SJSA1 (cell line): ENCODE data around the gene NDUFB8. TPM values are rescaled to one million over a fixed set of nuclear protein-coding genes. Genes with fewer than 3 reads are reported as not detected.
A peak's percentile ranks its signal among the peaks of the same experiment; 100 is the strongest.

Source experiments
- DNase-seq, 2 experiments: peaks; one replicate each; pipeline ENCODE4 v3.0.0-alpha.2; 2015 to 2020; ENCODE audit warnings: low spot score in 2 of 2, low read depth in 1 of 2
- H3K27ac ChIP-seq: fragments of 250-450 bp; sonication (Bioruptor Pico); 2 replicates; pipeline ENCODE4 v1.5.1; 2020; ENCODE audit warnings: mild to moderate bottlenecking, moderate library complexity
- H3K27me3 ChIP-seq: fragments of 250-450 bp; sonication (Bioruptor Pico); replicated peaks from 2 replicates; pipeline ENCODE4 v1.5.1; 2020; ENCODE audit warnings: mild to moderate bottlenecking, moderate library complexity
- H3K36me3 ChIP-seq: fragments of 250-450 bp; sonication (Bioruptor Pico); 2 replicates; pipeline ENCODE4 v1.5.1; 2020; ENCODE audit warnings: mild to moderate bottlenecking
- H3K4me1 ChIP-seq: fragments of 250-450 bp; sonication (Bioruptor Pico); replicated peaks from 2 replicates; pipeline ENCODE4 v1.6.1; 2021; ENCODE audit warnings: mild to moderate bottlenecking
- H3K4me3 ChIP-seq: fragments of 250-450 bp; sonication (Bioruptor Pico); 2 replicates; pipeline ENCODE4 v1.5.1; 2020; ENCODE audit warnings: mild to moderate bottlenecking
- H3K9me3 ChIP-seq: fragments of 250-450 bp; sonication (Bioruptor Pico); replicated peaks from 2 replicates; pipeline ENCODE4 v1.5.1; 2020; ENCODE audit warnings: mild to moderate bottlenecking
- total RNA-seq: library from RNA; depleted of rRNA; stranded (reverse); fragments of >200 nt; shearing (Covaris generic); gene quantifications from 2 replicates; pipeline ENCODE4 v1.2.3, GENCODE V29; 2014

NDUFB8 gene
- total RNA-seq, 1 experiment from 2014 or later: 195 TPM

DNA sequence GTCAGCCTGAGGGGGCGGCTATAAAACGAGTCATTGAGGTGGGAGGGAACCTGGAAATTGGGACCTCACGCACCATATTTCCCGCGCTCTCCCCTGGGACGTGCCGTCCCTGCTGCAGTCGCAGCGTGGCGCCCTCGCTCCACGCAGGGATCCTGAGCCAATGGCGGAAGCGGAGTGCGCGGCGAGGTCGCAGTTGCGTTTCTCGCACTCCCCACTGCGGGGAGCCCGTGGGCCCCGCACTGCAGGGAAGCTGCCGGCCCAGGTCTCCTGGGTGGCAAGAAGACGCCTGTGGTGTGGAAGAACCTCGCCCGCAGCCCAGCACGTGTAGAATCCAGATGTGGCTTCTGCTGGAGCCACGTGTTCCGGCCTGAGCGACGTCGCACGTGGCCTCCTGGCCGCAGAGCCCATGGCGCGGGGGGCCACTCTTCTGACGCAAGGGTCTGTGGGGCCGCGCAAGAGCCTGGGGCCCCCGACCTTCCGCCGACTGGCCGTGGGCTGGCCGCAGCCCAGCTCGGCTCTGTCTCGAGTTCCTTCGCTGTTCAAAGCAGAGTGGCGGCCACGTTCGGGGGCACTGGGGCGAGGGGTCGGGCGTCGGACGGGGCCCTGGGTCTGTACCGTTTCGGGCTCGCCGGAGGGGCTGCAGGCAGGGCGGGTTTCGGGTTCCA, 32.5 kb upstream of the NDUFB8 start:
- Histone ChIP-seq H3K9me3 (peaks cover 7% of the 10 kb centered on the region), H3K27ac (no peak overlapping the region), H3K4me3 (no peak overlapping the region), H3K4me1 (peaks cover 8% of the 10 kb centered on the region), H3K36me3 (no peaks in the 10 kb centered on the region), H3K27me3 (peaks cover 48% of the 10 kb centered on the region)
- peak; percentile 59 to 74 for DNase-seq

DNA sequence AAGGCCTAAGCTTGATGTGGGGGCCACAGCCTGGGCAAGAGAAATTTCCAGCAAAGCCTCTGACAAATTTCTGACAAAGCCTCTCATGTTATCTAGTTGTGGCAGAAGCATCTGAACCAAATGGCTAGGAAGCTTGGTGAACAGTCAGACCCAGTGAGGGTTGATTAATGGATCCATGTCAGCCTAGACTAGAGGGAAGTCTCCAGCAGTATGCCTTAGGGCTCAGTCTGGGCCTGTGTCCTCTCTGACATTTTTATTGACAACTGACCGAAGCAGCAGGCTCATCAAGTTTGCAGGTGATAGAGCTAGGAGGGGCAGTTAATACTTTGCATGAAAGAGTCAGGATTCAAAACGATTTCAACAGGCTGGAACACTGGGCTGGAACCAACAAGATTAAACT, 31.3 kb upstream of the NDUFB8 start:
- DNase-seq: no peak
- no peak overlapping the region for H3K27ac ChIP-seq
- peaks cover 7% of the 10 kb centered on the region for H3K9me3 ChIP-seq
- H3K4me3 ChIP-seq: no peak overlapping the region
- H3K4me1 ChIP-seq: peaks cover 8% of the 10 kb centered on the region
- no peaks in the 10 kb centered on the region for H3K36me3 ChIP-seq
- peaks cover 44% of the 10 kb centered on the region for H3K27me3 ChIP-seq

DNA sequence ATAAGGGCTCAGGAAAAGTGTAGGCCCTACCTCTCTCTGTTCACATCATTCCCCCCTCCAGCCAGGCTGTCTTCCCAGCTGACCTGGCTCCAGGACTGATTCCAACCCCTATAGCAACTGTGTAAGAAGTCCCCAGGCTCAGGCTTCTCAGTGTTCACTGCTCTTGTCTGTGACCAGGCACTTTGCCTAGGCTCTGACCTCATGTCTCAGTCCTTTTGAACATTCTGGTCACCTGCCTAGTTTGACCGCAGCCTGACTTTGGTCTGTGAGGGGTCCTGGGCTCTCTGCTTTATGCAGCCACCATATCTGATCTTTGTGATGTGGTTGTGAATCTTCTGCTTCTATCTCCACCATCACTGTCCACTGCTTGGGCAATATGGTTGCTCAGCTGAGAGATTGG, 30.6 kb upstream of the NDUFB8 start:
- peaks cover 7% of the 10 kb centered on the region for H3K9me3 ChIP-seq
- peaks cover 37% of the 10 kb centered on the region for H3K27me3 ChIP-seq
- no peak overlapping the region for H3K27ac ChIP-seq
- no peak overlapping the region for H3K4me3 ChIP-seq
- no peaks in the 10 kb centered on the region for H3K36me3 ChIP-seq
- peaks cover 8% of the 10 kb centered on the region for H3K4me1 ChIP-seq
- no peak for DNase-seq

DNA sequence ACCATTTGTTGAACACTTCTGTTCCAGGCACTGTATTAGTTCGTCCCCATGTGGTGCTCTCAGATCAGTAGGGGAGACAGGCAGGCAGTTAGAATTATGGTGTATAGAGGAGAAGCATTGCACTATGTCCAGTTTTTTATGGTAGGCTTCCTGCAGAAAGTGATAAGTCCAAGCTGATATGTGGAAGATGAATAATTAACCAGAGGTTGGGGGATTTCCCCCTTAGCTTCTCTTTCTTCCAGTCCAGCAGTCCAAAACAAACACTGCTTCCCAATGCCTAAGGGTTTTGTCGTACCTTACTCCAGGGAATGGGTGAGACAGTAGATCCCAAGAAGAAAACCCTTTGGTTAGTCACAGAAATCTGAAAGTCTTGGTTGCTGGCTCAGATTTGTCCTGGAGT, 25.2 kb upstream of the NDUFB8 start:
- no peaks in the 10 kb centered on the region for H3K27me3 ChIP-seq
- no peak overlapping the region for H3K27ac ChIP-seq
- H3K9me3 ChIP-seq: no peaks in the 10 kb centered on the region
- H3K36me3 ChIP-seq: peaks cover 7% of the 10 kb centered on the region
- H3K4me3 ChIP-seq: no peak overlapping the region
- no peak for DNase-seq
- no peaks in the 10 kb centered on the region for H3K4me1 ChIP-seq

DNA sequence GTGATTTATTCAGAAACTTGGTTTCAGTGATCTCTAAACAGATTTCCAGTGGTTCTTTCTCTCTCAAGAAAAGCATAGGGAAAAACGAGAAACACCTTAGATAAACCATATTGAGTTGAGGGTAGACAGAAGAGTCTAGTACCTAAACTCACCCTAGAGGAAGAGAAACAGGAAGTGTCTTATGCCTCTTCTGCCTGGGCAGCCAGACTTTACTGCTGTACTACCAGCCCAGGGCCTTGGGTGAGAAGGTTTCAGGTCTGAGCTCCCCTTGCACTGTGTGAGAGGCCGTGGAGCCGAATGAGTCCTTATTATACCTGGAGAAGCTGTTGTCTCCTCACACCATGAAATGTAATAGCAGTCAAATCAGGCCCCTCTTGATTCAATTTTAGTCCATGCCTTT, 24.3 kb upstream of the NDUFB8 start:
- no peaks in the 10 kb centered on the region for H3K9me3 ChIP-seq
- H3K4me3 ChIP-seq: no peak overlapping the region
- H3K27me3 ChIP-seq: no peaks in the 10 kb centered on the region
- peaks cover 15% of the 10 kb centered on the region for H3K36me3 ChIP-seq
- H3K4me1 ChIP-seq: no peaks in the 10 kb centered on the region
- DNase-seq: no peak
- no peak overlapping the region for H3K27ac ChIP-seq

DNA sequence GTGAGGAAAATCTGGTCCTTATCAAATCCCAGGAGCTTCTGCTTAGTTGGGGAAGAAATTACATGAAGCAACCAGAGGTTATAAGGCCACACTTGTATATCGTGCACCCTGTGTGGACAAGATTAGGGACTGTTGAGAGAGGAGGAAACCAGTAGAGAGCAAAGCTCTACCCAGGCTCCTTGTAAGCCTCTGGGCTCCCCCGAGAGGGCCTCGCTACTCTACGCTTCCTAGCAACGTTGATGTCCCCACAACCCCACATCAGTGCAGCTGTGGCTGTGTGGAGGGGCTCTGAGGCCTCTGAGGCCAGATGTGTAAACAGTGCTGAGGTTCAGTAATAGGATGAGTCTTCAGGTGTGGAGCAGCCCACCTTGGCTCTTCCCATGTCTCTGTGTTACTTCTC, 22.1 kb upstream of the NDUFB8 start:
- DNase-seq: no peak
- H3K27ac ChIP-seq: no peak overlapping the region
- peaks cover 37% of the 10 kb centered on the region for H3K36me3 ChIP-seq
- H3K27me3 ChIP-seq: no peaks in the 10 kb centered on the region
- H3K4me3 ChIP-seq: no peak overlapping the region
- no peaks in the 10 kb centered on the region for H3K9me3 ChIP-seq
- no peaks in the 10 kb centered on the region for H3K4me1 ChIP-seq

DNA sequence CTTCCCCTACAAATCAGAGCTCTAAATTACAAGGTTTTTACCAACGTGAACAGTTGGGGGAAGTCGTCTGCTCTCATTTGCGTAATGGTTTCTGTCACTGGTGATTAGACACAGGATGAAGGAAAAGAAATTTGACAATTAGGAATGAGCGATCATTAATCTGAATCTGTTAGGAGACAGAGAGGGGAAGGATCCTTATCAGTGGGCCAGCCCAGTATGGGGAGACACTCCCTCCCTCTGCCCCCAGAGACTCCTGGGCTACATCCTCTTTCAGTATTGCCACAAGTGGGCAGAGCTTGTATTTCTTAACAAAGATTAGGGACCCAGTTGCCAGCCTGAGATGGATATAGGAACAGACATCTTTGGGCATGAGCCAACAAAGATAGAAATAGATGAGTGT, 21.5 kb upstream of the NDUFB8 start:
- Histone ChIP-seq H3K27me3 (no peaks in the 10 kb centered on the region), H3K4me3 (no peak overlapping the region)

DNA sequence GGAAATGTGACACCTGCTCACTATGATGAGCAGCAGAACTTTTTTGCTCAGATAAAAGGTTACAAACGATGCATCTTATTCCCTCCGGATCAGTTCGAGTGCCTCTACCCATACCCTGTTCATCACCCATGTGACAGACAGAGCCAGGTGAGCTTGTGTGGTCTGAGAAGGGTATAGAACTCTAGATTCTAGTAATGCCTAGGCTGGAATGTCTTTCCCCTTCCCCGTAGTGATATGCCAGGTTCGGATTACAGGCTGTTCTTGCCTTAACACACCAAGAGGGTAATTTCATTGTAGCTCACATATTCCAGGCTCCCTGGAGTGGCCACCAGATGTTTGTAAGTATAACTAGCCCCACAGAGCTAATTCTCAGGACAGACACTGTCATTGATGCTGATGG, 15.3 kb upstream of the NDUFB8 start:
- H3K27ac ChIP-seq: no peak overlapping the region
- no peaks in the 10 kb centered on the region for H3K4me1 ChIP-seq
- no peaks in the 10 kb centered on the region for H3K9me3 ChIP-seq
- H3K36me3 ChIP-seq: peaks cover 85% of the 10 kb centered on the region
- H3K4me3 ChIP-seq: no peak overlapping the region
- no peak for DNase-seq
- H3K27me3 ChIP-seq: no peaks in the 10 kb centered on the region

More for the DNA sequence above, 21.5 kb upstream of the NDUFB8 start:
- DNase-seq: no peak
- Histone ChIP-seq H3K27ac (no peak overlapping the region), H3K4me1 (no peaks in the 10 kb centered on the region), H3K36me3 (peaks cover 41% of the 10 kb centered on the region), H3K9me3 (no peaks in the 10 kb centered on the region)

DNA sequence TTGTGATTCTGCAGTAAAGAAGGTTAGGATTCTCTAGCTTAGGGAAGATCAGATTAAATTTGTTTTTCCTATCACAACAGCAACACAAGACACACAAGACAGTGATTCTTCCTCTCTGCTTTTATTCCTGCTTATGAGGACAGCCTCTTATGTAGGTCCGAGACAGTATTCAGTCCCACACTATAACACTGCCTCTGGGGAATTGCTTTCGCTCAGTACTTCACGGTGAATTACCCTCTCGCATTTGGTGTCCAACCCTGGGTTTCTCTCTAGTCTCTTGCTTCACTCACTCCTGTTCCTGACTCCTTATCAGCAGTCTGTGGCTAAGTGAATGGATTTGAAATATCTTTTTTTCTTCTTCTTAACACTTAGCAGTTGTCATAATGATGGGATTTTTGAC, 7.8 kb upstream of the NDUFB8 start:
- H3K4me3 ChIP-seq: no peak overlapping the region
- peaks cover 54% of the 10 kb centered on the region for H3K36me3 ChIP-seq
- H3K4me1 ChIP-seq: peaks cover 14% of the 10 kb centered on the region
- H3K27ac ChIP-seq: no peak overlapping the region
- H3K27me3 ChIP-seq: no peaks in the 10 kb centered on the region
- no peak for DNase-seq
- H3K9me3 ChIP-seq: no peaks in the 10 kb centered on the region

DNA sequence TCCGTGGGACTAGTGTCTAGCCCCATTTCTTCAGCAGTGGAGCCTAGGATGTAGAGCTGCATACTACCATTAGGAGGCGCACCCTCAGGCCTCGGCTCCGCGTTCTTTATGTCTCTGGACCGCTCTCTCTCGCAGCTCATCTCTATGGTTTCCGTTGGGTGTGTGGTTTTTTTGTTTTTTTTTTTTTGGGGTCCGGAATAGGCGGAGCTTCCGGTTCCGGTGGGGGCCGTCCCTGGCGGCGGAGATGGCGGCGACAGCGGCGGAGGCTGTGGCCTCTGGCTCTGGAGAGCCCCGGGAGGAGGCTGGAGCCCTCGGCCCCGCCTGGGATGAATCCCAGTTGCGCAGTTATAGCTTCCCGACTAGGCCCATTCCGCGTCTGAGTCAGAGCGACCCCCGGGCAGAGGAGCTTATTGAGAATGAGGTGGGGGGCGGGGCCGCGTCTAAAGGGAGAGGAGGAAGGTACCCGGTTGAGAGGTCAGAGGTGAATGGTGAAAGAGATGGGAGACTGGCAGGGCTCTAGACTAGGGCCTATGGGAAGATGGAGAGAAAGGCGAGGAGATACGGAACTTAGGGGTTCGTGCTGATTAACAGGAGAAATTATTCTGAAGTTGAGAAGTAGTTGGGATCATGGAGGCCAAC, 6.2 kb upstream of the NDUFB8 start, which contains the start of gene HIF1AN:
HIF1AN (plus strand) TSS at position 229 of the 639 bp plus-strand sequence; CDS start at position 245, 16 bp downstream.
- no peak within 1 kb of the TSS for H3K27ac ChIP-seq
- peak; percentile 93 to 95 for DNase-seq

DNA sequence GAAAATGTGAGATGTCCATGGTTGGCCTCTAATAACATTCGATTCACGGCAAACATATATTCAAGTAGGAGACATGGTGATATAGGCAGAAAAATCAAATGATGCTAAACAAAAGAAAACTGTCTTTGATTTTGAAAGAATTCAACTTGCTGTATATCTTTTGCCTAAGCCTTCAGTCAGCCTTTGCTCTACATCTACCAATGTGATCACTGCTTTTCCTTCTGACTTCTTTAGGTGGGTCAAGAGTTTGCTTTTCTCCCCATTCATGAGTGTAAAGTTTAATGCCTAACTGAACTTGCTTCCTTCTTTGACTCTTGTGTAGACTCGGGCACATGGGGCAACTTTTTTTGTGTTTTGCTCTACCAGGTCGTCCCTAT, 5.7 kb upstream of the NDUFB8 start:
- no peak overlapping the region for H3K27ac ChIP-seq
- H3K36me3 ChIP-seq: peaks cover 37% of the 10 kb centered on the region
- H3K4me1 ChIP-seq: peaks cover 16% of the 10 kb centered on the region
- H3K4me3 ChIP-seq: peak overlapping the region; percentile 66
- H3K9me3 ChIP-seq: no peaks in the 10 kb centered on the region
- DNase-seq: no peak
- no peaks in the 10 kb centered on the region for H3K27me3 ChIP-seq

More for the DNA sequence above, 6.2 kb upstream of the NDUFB8 start, which contains the start of gene HIF1AN:
- H3K27me3 ChIP-seq: no peaks in the 10 kb centered on the region
- H3K4me1 ChIP-seq: peaks cover 14% of the 10 kb centered on the region
- H3K9me3 ChIP-seq: no peaks in the 10 kb centered on the region
- peaks cover 42% of the 10 kb centered on the region for H3K36me3 ChIP-seq
- H3K4me3 ChIP-seq: peak within 1 kb of the TSS; percentile 66

DNA sequence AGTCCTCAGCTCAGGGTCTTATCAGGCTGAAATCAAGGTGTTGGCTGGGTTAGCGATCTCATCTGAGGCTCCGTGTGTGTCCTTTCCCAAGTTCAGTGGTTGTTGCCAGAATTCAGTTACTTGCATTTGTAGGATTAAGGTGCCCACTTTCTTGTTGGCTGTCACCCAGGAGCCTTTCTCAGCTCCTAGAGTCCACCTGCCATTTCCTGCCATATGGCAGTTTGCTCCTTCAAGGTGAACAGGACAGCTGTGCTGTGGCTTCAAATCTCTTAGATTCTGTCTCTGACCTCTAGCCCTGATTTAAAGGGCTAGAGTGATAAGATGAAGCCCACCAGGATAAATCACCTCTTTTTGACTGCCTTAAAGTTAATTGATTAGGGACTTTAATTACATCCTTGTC, 5.1 kb upstream of the NDUFB8 start:
- no peak for DNase-seq
- H3K36me3 ChIP-seq: peaks cover 31% of the 10 kb centered on the region
- H3K4me3 ChIP-seq: no peak overlapping the region
- no peaks in the 10 kb centered on the region for H3K9me3 ChIP-seq
- H3K4me1 ChIP-seq: peaks cover 22% of the 10 kb centered on the region
- H3K27ac ChIP-seq: no peak overlapping the region
- no peaks in the 10 kb centered on the region for H3K27me3 ChIP-seq

DNA sequence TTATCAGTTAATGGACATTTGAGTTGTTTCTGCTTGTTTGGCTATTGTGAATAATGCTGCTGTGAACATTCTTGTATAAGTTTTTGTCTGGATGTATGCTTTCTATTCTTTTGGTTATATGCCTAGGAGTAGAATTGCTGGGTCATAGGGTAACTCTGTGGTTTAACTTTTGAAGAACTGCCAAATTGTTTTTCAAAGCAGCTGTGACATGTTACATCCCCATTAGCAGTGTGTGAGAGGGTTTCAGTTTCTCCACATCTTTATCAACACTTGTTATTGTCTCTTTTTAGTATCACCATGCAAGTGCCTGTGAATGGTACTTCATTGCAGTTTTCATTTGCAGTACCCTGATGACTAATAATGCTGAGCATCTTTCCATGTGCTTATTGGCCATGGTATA, 2.1 kb upstream of the NDUFB8 start:
- H3K27ac ChIP-seq: no peak overlapping the region
- no peaks in the 10 kb centered on the region for H3K27me3 ChIP-seq
- peaks cover 16% of the 10 kb centered on the region for H3K36me3 ChIP-seq
- H3K4me1 ChIP-seq: peaks cover 23% of the 10 kb centered on the region
- DNase-seq: no peak
- H3K9me3 ChIP-seq: no peaks in the 10 kb centered on the region
- H3K4me3 ChIP-seq: no peak overlapping the region

DNA sequence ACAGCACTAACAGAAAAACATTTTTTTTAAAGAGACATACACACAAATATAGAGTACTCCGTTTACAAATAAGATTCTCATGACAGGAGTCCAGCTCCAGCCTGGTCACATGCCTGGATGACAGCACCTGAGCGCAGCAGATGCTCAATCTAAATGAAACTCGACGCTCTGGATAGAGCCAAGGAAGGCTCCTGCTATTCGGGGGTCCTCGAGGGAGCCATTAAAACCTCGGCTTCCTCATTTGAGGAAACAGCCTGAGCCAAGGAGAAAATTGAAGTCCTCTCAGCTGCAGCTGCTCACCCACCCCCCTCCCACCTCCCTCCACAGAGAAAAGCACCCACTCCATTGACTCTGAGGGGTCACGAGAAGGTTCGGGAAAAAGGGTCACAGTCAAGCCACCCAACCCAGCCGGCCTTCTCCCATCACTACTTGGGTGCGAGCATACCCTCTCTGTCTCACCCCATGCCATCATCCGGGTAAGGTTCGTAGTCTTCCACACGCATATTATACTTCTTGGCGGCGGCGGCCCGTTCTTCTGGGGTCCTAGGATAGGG, 673 bp downstream of the NDUFB8 start:
- peaks cover 12% of the 10 kb centered on the region for H3K4me1 ChIP-seq
- H3K9me3 ChIP-seq: no peaks in the 10 kb centered on the region
- H3K4me3 ChIP-seq: peak overlapping the region; percentile 67
- no peak overlapping the region for H3K27ac ChIP-seq
- DNase-seq: no peak
- no peaks in the 10 kb centered on the region for H3K27me3 ChIP-seq
- H3K36me3 ChIP-seq: peaks cover 32% of the 10 kb centered on the region
